ENCODE data around the gene ADGRF1.
"Not testable (repeated sequence)": the region's sequence is repeated elsewhere in the genome, so short reads cannot be mapped to it uniquely, and the experiment has no call there.

ADGRF1 gene

GRCh38 chr6:47061309-47062300 lies 19.5 kb upstream of the ADGRF1 start:
- DNase-seq: no peak

- no peak for DNase-seq
Measured at GRCh38 chr6:47059216-47059885, 17.2 kb upstream of the ADGRF1 start.

- no peak for DNase-seq
Measured at GRCh38 chr6:47057830-47058540, 15.9 kb upstream of the ADGRF1 start.

GRCh38 chr6:47056832-47057231 lies 14.7 kb upstream of the ADGRF1 start:
- DNase-seq: no peak

GRCh38 chr6:47054302-47054701 lies 12.2 kb upstream of the ADGRF1 start:
- not testable (repeated sequence) for DNase-seq

- DNase-seq: no peak
Measured at GRCh38 chr6:47048638-47049037, 6.5 kb upstream of the ADGRF1 start.

GRCh38 chr6:47047479-47048407 lies 5.6 kb upstream of the ADGRF1 start:
- DNase-seq: peak; percentile 53

GRCh38 chr6:47047097-47047478 lies 5.0 kb upstream of the ADGRF1 start:
- no peak for DNase-seq

GRCh38 chr6:47044397-47044796 lies 2.3 kb upstream of the ADGRF1 start:
- no peak for DNase-seq

GRCh38 chr6:47043286-47043685 lies 1.2 kb upstream of the ADGRF1 start:
- DNase-seq: no peak

- no peak for DNase-seq
Measured at GRCh38 chr6:47041741-47042140, 391 bp downstream of the ADGRF1 start.

- DNase-seq: peak; percentile 88
Measured at GRCh38 chr6:47034926-47035325, 7.2 kb downstream of the ADGRF1 start.

- peak; percentile 49 for DNase-seq
Measured at GRCh38 chr6:47034421-47034820, 7.7 kb downstream of the ADGRF1 start.

- DNase-seq: no peak
Measured at GRCh38 chr6:47032974-47033765, 9.0 kb downstream of the ADGRF1 start.

- no peak for DNase-seq
Measured at GRCh38 chr6:47031656-47032055, 10.5 kb downstream of the ADGRF1 start.

- no peak for DNase-seq
Measured at GRCh38 chr6:47029865-47030561, 12.1 kb downstream of the ADGRF1 start.

GRCh38 chr6:47028835-47029360 lies 13.2 kb downstream of the ADGRF1 start:
- no peak for DNase-seq

GRCh38 chr6:47027315-47027714 lies 14.8 kb downstream of the ADGRF1 start:
- DNase-seq: no peak

GRCh38 chr6:47026679-47027078 lies 15.5 kb downstream of the ADGRF1 start:
- DNase-seq: no peak

- no peak for DNase-seq
Measured at GRCh38 chr6:47023573-47023972, 18.6 kb downstream of the ADGRF1 start.

Measured in right hindlimb (tissue), 1 donor.